Esophagus (tissue), 2 donors: ENCODE results near the gene COL28A1. TPM values are rescaled to one million over a fixed set of nuclear protein-coding genes. Genes with fewer than 3 reads are reported as not detected.
A peak's percentile ranks its signal among the peaks of the same experiment; 100 is the strongest.
"Not testable (repeated sequence)": the region's sequence is repeated elsewhere in the genome, so short reads cannot be mapped to it uniquely, and the experiment has no call there.

Experiments used
- H3K27ac ChIP-seq, 2 donors: one replicate each; pipeline ENCODE4 v1.5.1; 2013; ENCODE audit warnings: low read depth in 2 of 2, mild to moderate bottlenecking in 2 of 2, inconsistent platforms in 1 of 2, low read length in 1 of 2, moderate library complexity in 1 of 2
- H3K27me3 ChIP-seq, 2 donors: one replicate each; pipeline ENCODE4 v1.6.1; 2013; ENCODE audit warnings: low read length in 2 of 2, control low read depth in 1 of 2, mild to moderate bottlenecking in 1 of 2; ENCODE audit not compliant: insufficient read depth in 2 of 2, control insufficient read depth in 1 of 2
- H3K36me3 ChIP-seq, 2 donors: one replicate each; pipeline ENCODE4 v1.6.1; 2013; ENCODE audit warnings: low read length in 1 of 2; ENCODE audit not compliant: control insufficient read depth in 2 of 2, insufficient read depth in 2 of 2
- H3K4me1 ChIP-seq, 2 donors: one replicate each; pipeline ENCODE4 v1.6.1; 2013; ENCODE audit warnings: low read length in 1 of 2; ENCODE audit not compliant: control insufficient read depth in 2 of 2, insufficient read depth in 2 of 2
- H3K4me3 ChIP-seq, 2 donors: one replicate each; pipeline ENCODE4 v1.5.1; 2013; ENCODE audit warnings: low read length in 2 of 2, mild to moderate bottlenecking in 2 of 2, low read depth in 1 of 2, moderate library complexity in 1 of 2
- H3K9me3 ChIP-seq, 2 donors: one replicate each; pipeline ENCODE4 v1.6.1; 2013; ENCODE audit warnings: mild to moderate bottlenecking in 2 of 2, low read depth in 1 of 2, low read length in 1 of 2, moderate library complexity in 1 of 2; ENCODE audit not compliant: control insufficient read depth in 2 of 2, insufficient read depth in 1 of 2
- WGBS, 2 donors: extraction: QIAGEN DNeasy Blood & Tissue Kit; methylation state at CpG; one replicate each; pipeline ENCODE4 v1.1.7; 2013; 5-methylcytosine and 5-hydroxymethylcytosine counted together
- polyA plus RNA-seq, 2 donors: library from polyadenylated mRNA; stranded (reverse); fragments of 200-250 nt; gene quantifications; one replicate each; pipeline ENCODE4 v1.2.3, GENCODE V29; 2013
- donor health status: healthy with polysubstance abuse.
- donor health status: Bipolar disorder and iron deficiency.

Gene COL28A1
- polyA plus RNA-seq, 2 donors = 0.60 to 1.1 TPM

DNA sequence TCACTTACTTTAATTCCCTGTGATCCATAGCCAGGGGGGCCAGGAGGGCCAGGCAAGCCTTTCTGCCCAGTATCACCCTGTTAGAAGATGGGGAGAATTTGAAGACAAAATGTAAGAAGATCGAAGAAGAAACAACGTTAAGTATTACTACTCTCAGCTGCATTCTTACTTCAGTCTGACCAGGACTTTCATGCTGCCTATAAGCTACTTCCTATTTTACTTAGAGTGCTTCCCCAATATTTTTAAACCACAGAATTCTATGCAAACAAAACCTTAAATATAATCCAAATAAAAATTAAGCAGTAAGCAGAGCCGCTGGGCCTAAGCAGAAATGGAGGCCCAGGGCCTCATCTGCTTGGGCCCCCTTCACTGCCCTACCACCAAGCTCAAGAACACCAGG lies 117.8 kb downstream of the COL28A1 start:
- no peaks in the 10 kb centered on the region for H3K27me3 ChIP-seq
- WGBS, 2 donors = 75 to 91% methylated on average over 3 of the region's 3 CpGs
- H3K4me1 ChIP-seq = peaks cover 0 to 3% of the 10 kb centered on the region in 2 donors
- H3K36me3 ChIP-seq = no peaks in the 10 kb centered on the region
- no peak overlapping the region for H3K4me3 ChIP-seq
- no peak overlapping the region for H3K27ac ChIP-seq
- H3K9me3 ChIP-seq = no peaks in the 10 kb centered on the region

DNA sequence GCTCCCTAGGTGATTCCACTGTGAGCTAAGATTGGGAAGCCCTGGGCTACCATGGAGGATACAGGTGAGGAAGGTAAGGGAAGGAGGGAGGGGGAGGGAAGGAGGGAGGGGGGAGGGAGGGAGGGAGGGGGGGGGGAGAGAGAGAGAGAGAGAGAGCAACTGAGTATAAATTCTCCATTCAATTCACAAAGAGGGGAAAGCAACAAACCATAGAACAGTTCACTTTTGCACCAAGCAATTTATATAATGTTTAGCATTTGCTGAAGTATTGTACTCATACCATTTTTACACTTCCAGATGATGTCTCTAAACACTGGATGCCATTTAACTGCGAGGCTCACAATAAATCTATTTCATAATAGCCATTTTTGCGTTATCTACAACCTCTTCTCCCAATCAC lies 118.3 kb downstream of the COL28A1 start:
- WGBS, 2 donors = 88 to 93% methylated on average over 2 of the region's 2 CpGs
- Histone ChIP-seq H3K4me1 (peaks cover 0 to 3% of the 10 kb centered on the region in 2 donors), H3K27me3 (no peaks in the 10 kb centered on the region), H3K9me3 (no peaks in the 10 kb centered on the region), H3K4me3 (no peak overlapping the region), H3K36me3 (no peaks in the 10 kb centered on the region), H3K27ac (no peak overlapping the region)

- no peak overlapping the region for H3K4me3 ChIP-seq
- 27 to 29% methylated on average over 6 of the region's 6 CpGs for WGBS, 2 donors
- peaks cover 0 to 3% of the 10 kb centered on the region in 2 donors for H3K4me1 ChIP-seq
- no peak overlapping the region for H3K27ac ChIP-seq
- no peaks in the 10 kb centered on the region for H3K9me3 ChIP-seq
- H3K36me3 ChIP-seq = no peaks in the 10 kb centered on the region
- H3K27me3 ChIP-seq = no peaks in the 10 kb centered on the region
Measured at GRCh38 chr7:7416031-7416858, 119.4 kb downstream of the COL28A1 start.

- Histone ChIP-seq H3K4me3 (no peak overlapping the region), H3K4me1 (peaks cover 0 to 3% of the 10 kb centered on the region in 2 donors), H3K9me3 (no peaks in the 10 kb centered on the region), H3K27me3 (no peaks in the 10 kb centered on the region), H3K27ac (no peak overlapping the region), H3K36me3 (no peaks in the 10 kb centered on the region)
- WGBS, 2 donors = 84 to 91% methylated on average over 7 of the region's 7 CpGs
Measured at GRCh38 chr7:7414791-7415603, 120.7 kb downstream of the COL28A1 start.

DNA sequence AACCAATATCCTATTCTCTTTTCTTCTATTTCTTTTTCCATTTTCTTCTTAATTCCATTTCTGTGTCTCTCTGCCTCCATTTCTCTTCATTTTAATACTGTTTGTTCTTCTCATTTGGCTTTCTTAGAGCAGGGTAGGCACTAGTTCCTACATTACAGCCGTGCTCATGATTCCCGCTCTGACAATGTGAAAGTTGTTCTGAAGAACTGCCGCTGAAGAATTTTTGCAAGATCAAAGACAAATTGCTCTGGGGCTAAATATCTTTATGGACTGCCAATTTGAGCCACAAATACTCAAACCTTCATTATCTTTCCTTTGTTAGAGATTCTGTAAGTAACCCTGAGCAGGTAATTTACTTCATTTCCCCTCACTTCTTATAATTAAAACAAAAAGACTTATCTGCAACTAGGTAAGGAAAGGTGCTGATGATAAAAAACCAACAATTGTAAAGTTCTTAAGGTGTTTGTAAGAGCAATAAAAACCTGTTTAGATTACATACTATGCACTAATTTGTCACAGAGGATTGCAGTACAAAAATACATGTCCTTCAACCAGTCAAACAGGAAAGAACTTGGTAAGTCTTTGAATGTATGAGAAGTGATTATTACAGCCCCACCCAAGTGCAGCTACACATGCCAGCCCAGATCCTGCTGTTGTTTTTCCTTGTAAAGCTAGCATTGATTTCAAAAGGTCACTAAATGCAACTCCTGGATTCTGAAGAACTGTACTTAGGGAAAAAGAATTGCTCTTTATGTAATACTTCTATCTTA lies 127.5 kb downstream of the COL28A1 start:
- peak overlapping the region; percentile 83 to 93 for H3K27ac ChIP-seq
- no peaks in the 10 kb centered on the region for H3K9me3 ChIP-seq
- H3K4me1 ChIP-seq = no peaks in the 10 kb centered on the region
- 51 to 57% methylated on average over 3 of the region's 3 CpGs for WGBS, 2 donors
- H3K27me3 ChIP-seq = no peaks in the 10 kb centered on the region
- no peaks in the 10 kb centered on the region for H3K36me3 ChIP-seq
- peak overlapping the region in 1 of 2 donors; percentile 15 for H3K4me3 ChIP-seq

- no peak overlapping the region for H3K27ac ChIP-seq
- no peaks in the 10 kb centered on the region for H3K27me3 ChIP-seq
- H3K36me3 ChIP-seq = no peaks in the 10 kb centered on the region
- H3K9me3 ChIP-seq = no peaks in the 10 kb centered on the region
- H3K4me3 ChIP-seq = no peak overlapping the region
- no peaks in the 10 kb centered on the region for H3K4me1 ChIP-seq
Measured at GRCh38 chr7:7405461-7405860, 130.2 kb downstream of the COL28A1 start.

- Histone ChIP-seq H3K27ac (no peak overlapping the region), H3K4me3 (no peak overlapping the region), H3K9me3 (no peaks in the 10 kb centered on the region), H3K36me3 (no peaks in the 10 kb centered on the region), H3K27me3 (no peaks in the 10 kb centered on the region), H3K4me1 (no peaks in the 10 kb centered on the region)
- 89 to 90% methylated on average over 2 of the region's 2 CpGs for WGBS, 2 donors
Measured at GRCh38 chr7:7399707-7400106, 136.0 kb downstream of the COL28A1 start.

DNA sequence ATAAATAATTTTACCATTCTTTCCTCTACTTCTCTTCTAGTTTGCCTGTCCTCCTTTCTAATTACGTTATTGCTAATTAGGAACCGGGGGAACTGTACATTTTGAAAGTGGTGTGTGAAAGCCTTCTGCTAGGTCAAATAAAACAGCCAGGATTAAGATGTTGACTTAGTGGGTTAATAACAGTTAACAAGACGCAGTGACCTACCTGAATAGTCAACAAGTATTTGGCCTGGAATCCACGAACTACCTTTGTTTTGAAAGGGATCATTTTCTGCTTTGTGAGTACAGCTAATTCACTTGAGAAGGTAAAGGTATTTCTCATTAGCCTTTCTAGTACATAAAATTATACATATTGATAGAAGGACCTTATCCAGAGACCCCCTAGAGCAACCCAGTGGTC lies 139.9 kb downstream of the COL28A1 start:
- 62 to 66% methylated on average over 4 of the region's 4 CpGs for WGBS, 2 donors
- Histone ChIP-seq H3K9me3 (no peaks in the 10 kb centered on the region), H3K4me1 (no peaks in the 10 kb centered on the region), H3K27me3 (no peaks in the 10 kb centered on the region), H3K4me3 (no peak overlapping the region), H3K27ac (no peak overlapping the region), H3K36me3 (no peaks in the 10 kb centered on the region)

DNA sequence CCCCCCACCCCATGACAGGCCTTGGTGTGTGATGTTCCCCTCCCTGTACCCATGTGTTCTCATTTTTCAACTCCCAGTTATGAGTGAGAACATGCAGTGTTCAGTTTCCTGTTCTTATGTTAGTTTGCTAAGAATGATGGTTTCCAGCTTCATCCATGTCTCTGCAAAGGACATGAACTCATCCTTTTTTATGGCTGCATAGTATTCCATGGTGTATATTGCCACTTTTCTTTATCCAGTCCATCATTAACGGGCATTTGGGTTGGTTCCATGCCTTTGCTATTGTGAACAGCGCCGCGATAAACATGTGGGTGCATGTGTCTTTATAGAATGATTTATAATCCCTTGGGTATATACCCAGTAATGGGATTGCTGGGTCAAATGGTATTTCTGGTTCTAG lies 147.5 kb downstream of the COL28A1 start:
- not testable (repeated sequence) for H3K36me3 ChIP-seq, H3K4me1 ChIP-seq, H3K9me3 ChIP-seq, H3K4me3 ChIP-seq, H3K27me3 ChIP-seq, H3K27ac ChIP-seq
- 93 to 95% methylated on average over 4 of the region's 4 CpGs for WGBS, 2 donors
